ENCODE measurements around the gene GPC6. TPM values are rescaled to one million over a fixed set of nuclear protein-coding genes. Genes with fewer than 3 reads are reported as not detected.

GPC6 gene
- total RNA-seq, 4 donors from 2014 or later: 6.7 to 67.2 (median 11.1) TPM

- intact Hi-C loops (cut with DNase I; ENCODE audit: low total_unique reads): no loop called here
- H3K4me1 ChIP-seq: no peaks in the 10 kb centered on the region
- no peak overlapping the region for H3K4me3 ChIP-seq
- no peaks in the 10 kb centered on the region for H3K9me3 ChIP-seq
- no peak overlapping the region for H3K27ac ChIP-seq
- TF ChIP-seq CTCF (IDR thresholded peaks at IDR 0.05) (no peak), POLR2A (IDR thresholded peaks at IDR 0.05) (no peak)
- H3K27me3 ChIP-seq: no peaks in the 10 kb centered on the region
- no peaks in the 10 kb centered on the region for H3K36me3 ChIP-seq
- no peak for DNase-seq
These were observed 393.7 kb downstream of the GPC6 start for GRCh38 chr13:93620181-93620765.

GRCh38 chr13:93621051-93621450 lies 394.4 kb downstream of the GPC6 start:
- Histone ChIP-seq H3K4me3 (no peak overlapping the region), H3K36me3 (no peaks in the 10 kb centered on the region), H3K27ac (no peak overlapping the region), H3K4me1 (no peaks in the 10 kb centered on the region), H3K9me3 (no peaks in the 10 kb centered on the region), H3K27me3 (no peaks in the 10 kb centered on the region)
- intact Hi-C loops (cut with DNase I; ENCODE audit: low total_unique reads): no loop called here
- no peak for TF ChIP-seq CTCF (IDR thresholded peaks at IDR 0.05)
- no peak for TF ChIP-seq POLR2A (IDR thresholded peaks at IDR 0.05)
- DNase-seq: no peak

- DNase-seq: no peak
- Histone ChIP-seq H3K27ac (no peak overlapping the region), H3K4me1 (no peaks in the 10 kb centered on the region), H3K36me3 (no peaks in the 10 kb centered on the region), H3K27me3 (no peaks in the 10 kb centered on the region), H3K4me3 (no peak overlapping the region), H3K9me3 (no peaks in the 10 kb centered on the region)
- intact Hi-C loops (cut with DNase I; ENCODE audit: low total_unique reads): no loop called here
- no peak for TF ChIP-seq POLR2A (IDR thresholded peaks at IDR 0.05)
- no peak for TF ChIP-seq CTCF (IDR thresholded peaks at IDR 0.05)
These were observed 395.4 kb downstream of the GPC6 start for GRCh38 chr13:93621966-93622365.

GRCh38 chr13:93624311-93624777 lies 397.7 kb downstream of the GPC6 start:
- TF ChIP-seq CTCF (IDR thresholded peaks at IDR 0.05) (no peak), POLR2A (IDR thresholded peaks at IDR 0.05) (no peak)
- Histone ChIP-seq H3K4me3 (no peak overlapping the region), H3K4me1 (no peaks in the 10 kb centered on the region), H3K9me3 (no peaks in the 10 kb centered on the region), H3K36me3 (no peaks in the 10 kb centered on the region), H3K27me3 (no peaks in the 10 kb centered on the region), H3K27ac (no peak overlapping the region)
- intact Hi-C loops (cut with DNase I; ENCODE audit: low total_unique reads): no loop called here
- no peak for DNase-seq

GRCh38 chr13:93625536-93625935 lies 398.9 kb downstream of the GPC6 start:
- Histone ChIP-seq H3K27ac (no peak overlapping the region), H3K27me3 (no peaks in the 10 kb centered on the region), H3K4me1 (no peaks in the 10 kb centered on the region), H3K36me3 (no peaks in the 10 kb centered on the region), H3K4me3 (no peak overlapping the region), H3K9me3 (no peaks in the 10 kb centered on the region)
- intact Hi-C loops (cut with DNase I; ENCODE audit: low total_unique reads): no loop called here
- TF ChIP-seq POLR2A (IDR thresholded peaks at IDR 0.05): no peak
- TF ChIP-seq CTCF (IDR thresholded peaks at IDR 0.05): no peak
- DNase-seq: no peak

Data from uterus (tissue), 4 donors.